Activated naive CD4-positive, alpha-beta T cell treated with anti-CD3 and anti-CD28 coated beads, Interleukin-2, amount 50 U/mL, for 16 hours (primary cell): ENCODE measurements around the gene CAP2.

Source experiments
- DNase-seq: peaks from one replicate; pipeline ENCODE4 v3.0.0-alpha.2; 2020

The CAP2 gene

DNA sequence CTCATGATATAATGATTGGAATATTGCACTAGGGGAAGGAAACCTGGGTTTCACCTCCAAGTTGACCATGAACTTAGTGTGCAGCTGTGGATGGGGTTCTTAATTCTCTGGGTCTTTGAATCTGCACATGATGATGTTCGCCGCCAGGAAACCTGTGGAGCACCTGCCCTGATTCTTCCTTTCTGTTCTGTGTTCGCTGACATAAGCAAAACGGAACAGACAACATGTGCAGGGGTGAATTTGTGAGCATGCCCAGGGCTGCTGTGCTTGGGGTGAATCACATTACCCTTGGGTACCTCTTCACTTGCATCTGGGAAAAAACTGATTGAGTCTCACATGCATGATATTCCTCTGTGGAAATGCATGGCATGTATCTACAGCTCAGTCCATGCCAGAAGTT lies 48.8 kb downstream of the CAP2 start:
- no peak for DNase-seq

DNA sequence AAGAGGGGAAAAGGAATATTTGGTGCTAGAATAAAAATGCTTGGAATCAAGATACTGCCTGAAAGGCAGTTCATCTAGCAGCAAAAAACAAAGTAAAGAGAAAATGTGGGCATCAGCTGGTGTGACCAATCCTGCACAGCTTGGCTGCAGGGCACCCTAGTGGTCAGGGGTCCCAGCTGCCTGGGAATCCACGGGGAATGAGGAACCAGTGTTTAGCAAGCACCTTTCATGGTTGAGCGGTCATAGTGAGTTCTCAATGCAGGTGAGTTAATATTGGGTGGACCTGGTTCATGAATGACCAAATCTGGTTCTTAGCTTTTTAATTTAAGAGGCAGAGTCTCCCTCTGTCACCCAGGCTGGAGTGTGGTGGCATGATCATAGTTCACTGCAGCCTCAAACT lies 53.3 kb downstream of the CAP2 start:
- no peak for DNase-seq

DNA sequence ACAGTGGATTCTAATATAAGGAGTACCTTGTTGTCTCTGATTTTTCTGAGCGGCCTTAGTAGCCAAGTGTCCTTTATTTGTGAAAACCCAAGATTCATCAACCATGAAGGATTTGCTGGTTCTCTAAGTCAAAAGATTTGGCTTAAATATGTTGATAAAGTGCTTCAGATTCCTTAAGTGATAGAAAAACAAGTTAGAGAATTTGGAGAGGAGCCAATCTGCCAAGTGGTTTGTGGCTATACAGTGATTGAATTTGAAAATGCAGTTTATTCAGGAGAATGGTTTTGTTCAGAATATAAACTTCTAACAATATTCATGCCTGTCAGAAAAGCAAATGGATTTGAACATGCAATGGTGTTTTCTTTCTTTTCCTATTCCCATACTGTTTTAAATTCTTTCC lies 54.8 kb downstream of the CAP2 start:
- DNase-seq = no peak

DNA sequence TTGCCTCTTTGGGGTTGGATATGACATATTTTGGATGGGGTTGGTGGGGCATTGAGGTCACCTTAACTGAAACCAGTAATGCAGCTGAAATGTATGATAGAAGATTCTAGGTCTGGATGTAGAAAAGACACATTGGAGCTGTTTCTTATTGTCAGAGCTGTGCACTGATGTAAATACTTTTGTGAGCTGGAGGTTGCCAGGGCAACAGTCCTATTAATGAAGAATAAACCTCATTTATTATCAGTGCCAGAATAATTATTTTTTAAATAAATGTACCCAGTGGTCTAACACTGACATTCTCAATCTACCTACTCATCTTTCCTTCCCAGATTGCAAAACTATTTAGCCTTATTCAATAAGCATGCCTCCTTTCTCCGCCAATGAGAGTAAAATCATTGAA lies 57.0 kb downstream of the CAP2 start:
- no peak for DNase-seq

DNA sequence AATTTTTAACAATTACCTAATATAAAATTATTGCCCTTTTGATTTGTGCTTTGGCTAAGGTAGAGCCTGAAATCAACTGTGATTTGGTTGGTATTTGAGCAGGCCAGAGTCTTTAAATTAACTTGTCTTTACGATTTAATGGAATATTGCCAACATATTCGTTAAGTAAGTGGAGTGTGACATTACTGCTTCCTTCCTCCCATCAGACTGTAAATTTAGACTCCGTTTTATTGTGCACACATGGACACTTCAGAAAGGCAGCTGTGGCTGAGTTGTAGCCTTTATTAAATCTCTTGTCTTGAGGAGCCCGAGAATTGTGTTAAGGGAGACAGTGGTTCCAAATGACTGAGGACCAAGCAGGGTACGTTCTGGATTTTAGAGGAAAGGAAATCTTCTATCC lies 57.4 kb downstream of the CAP2 start:
- no peak for DNase-seq

DNA sequence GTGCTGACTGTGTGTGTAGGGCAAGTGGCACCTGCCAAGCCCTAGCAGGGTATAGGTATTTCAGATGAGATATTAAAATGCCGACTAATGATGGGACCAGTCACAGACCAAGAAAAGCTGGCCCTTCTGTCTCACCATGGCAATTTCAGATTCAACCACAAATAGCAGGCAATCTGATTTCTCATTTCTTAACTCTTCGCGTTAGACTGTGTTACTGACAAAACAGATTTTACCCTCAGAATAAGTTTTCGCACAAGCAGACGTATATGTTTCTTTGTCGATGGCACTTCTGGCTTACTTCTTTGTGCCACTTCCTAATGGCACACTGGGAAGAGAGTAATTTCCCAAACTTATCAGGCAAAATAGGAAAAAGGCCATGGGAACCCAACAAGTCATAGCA lies 58.7 kb downstream of the CAP2 start:
- no peak for DNase-seq

DNA sequence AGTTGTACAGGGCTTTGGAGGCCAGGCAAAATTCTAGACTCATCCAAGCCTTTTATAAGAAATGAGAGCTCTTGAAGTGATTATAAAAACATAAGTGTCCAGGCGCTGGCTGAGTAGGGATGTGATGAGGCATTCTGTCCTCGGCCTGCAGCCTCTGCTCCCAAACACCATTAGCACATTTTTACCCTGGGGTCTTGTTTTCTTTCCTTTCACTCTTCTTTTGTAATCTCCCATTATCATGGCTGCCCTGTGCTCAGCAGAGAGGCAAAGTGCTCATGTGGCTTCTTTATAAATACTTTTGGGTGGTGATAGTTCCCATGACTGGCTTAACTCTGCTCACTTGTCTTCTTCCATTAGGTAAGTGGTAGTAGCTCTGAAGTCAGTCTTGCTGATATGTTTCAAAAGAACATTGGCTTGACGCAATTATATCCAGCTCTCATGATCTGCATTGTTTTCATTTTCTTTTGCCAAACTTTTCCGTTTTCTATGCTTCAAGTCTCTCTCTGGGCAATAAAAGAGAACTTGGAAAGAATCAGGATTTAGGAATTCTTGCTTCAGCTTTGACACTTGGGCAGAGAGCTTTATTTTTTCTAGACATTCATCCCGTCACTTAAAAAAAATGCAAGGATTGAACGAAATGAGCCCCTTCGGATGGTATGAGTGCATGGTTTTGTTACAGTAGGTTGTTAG lies 61.1 kb downstream of the CAP2 start:
- DNase-seq = no peak

DNA sequence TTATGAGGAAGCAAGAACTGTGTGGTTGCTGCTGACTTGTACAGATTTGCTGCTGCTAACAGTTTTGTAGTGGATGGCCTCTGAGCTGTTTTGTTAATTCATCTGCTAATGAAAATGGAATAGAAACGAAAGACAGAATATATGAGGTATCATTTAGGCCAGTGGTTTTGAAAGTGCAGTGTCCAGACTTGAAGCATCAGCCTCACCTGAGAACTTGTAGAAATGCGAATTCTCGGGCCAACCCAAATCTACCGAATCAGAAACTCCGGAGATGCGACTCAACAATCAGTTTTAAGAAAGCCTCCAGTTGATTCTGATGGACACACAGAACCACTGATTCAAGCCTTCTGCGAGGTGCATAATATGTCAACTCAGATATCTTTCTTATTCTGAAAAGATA lies 62.5 kb downstream of the CAP2 start:
- no peak for DNase-seq

DNA sequence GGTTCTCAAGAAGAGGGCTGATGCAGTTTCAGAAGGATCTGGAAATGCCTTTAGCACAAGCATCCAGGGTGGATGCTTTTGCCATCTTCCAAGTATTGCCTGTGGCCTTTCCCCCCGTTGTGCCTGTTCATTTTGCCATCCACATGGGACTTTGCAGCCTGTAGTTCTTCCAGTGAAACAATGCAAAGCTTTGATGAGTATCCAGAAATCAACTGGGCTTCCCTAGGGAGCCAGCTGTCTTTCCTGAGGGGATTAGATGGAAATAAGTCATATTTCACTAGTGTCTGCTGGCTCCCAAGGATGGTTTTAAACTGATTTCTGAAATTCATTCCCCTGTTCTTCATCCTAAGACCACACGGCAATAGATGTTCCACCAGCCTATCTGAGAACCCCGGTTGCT lies 63.3 kb downstream of the CAP2 start:
- no peak for DNase-seq

DNA sequence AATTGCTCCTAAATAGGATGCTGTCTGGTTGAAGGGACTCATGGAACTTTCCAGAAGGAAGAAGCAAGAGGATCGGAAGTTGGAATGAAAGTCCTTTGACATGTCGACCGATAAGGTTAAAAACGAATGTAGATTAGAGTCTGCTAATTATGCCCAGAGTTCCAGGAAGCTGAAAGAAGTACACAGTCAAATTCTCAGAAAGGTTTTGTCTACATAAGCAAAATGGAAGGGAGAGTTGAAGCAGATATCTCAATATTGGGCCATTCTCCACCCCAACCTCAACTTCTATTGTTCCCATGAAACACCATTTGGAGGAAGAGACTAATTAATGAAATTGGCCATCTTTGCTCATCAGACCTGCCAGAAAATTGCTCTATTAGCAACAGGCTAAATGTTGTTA lies 64.0 kb downstream of the CAP2 start:
- no peak for DNase-seq

DNA sequence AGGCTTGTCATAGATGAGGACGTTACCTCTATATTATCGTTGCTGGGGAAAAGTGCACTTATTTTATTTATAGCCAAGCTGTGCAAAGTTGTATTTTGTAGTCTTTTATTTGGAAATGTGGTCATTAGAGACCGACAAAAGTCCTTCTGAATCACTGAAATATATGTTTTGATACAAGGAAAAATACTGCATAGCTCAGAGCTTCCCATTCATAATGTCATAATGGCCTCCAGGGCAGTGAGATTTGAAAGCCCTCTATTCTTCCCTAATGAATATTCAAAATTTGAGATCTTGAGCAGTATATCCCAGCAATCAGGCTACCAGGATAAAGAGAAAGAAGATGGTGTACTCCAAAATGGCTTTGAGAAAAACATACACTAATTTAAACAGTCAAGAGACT lies 64.6 kb downstream of the CAP2 start:
- DNase-seq = no peak

DNA sequence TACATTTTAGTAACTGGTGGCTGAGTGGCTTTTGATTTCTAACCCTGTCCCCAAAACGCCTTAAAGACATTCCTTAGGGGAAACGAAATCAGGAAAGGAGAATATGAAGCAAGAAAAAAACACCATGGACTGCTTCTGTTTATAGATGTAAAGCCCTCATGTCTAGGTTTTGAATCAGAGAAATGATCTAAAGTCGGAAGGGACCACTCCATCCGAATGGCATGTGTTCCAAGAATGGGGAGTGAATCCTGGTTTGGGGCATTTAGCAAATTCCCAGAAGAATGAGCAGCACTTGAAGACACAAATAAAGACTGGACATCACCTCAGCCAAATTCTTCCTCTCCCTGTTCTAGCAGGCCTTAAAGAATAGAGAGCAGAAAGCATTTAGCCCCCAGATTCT lies 65.6 kb downstream of the CAP2 start:
- no peak for DNase-seq

DNA sequence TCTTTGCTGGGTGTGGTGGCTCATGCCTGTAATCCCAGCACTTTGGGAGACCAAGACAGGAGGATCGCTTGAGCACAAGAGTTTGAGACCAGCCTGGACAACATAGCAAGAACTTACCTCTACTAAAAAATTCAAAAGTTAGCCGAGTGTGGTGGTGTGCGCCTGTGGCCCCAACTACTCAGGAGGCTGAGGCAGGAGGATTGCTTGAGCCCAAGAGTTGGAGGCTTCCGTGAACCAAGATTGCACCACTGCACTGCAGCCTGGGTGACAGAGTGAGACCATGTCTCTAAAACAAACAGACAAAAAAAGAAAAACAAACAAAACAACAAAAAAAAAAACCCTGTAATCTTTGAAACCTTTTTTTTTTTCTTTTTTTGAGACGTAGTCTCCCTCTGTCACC lies 67.5 kb downstream of the CAP2 start:
- DNase-seq = no peak

DNA sequence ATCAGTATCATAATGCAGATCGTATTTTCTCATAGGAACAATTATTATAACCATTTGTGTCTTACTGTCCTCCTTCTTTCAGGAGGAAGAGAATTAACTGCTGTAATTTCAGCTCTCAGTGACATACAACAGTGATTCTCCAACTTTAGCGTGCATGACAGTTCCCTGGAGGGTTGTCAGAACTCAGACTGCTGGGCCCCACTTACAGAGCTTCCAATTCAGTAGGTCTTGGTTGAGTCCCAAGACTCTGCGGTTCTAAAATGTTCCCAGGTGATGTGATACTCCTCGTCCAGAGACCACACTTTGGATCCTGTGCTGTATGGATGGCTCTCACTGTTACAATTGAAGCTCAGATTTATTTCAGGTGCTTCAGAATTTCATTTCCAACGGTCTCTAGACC lies 72.8 kb downstream of the CAP2 start:
- no peak for DNase-seq

DNA sequence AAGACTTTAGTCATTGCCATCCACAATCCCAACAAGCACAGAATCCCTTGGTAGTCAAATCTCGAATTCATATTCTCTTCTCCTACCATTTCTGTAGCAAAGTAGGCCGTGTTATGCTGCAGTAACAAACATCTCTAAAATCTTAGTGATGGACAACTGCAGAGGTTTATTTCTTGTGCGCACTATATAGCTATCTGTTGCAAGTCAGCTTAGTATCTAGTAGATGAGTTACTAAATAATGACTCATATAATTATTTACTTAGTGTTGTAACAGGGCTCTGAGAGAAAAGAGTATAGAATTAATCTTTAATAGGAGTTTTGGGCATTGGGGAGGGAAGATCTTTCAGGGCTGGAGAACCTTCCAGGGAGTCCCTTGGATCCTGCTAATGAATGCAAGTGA lies 73.3 kb downstream of the CAP2 start:
- DNase-seq = no peak

DNA sequence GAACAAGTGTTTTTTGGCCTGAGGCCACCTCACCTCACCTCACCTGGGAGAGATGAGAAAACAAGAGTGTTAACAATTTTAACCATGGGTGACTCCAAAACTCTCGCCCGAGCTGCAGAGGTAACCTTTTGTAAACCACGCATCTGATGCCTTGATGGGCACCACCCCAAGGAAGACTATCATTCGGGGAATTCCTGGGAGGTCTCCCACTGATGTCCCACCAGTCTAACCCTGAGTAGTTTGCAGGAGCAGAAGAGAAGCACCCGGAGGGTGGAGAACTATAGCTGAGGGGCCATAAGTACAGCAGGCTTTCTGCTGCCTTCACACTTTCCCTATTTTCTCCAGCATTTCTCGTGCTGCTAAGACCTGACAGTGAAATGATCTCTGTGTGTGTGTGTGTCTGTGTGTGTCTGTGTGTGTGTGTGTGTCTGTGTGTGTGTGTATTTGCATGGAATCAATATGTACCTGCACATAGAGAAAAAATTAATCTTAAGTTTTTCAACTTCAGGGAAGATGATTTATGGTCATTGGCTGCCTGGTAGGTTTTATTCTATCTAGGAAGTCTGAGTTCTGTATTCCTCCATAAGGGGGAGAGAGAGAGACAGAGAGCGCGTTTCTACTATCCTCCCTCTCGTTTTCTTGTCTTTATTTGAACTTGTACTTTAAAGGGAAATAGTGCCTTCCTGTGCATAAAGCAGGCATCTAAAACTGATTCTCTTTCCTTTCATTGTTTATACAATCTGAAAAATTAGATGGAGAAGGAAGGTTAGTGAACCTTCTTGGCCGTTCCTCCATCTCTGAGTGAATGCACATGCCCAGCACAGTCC lies 75.8 kb downstream of the CAP2 start:
- no peak for DNase-seq

DNA sequence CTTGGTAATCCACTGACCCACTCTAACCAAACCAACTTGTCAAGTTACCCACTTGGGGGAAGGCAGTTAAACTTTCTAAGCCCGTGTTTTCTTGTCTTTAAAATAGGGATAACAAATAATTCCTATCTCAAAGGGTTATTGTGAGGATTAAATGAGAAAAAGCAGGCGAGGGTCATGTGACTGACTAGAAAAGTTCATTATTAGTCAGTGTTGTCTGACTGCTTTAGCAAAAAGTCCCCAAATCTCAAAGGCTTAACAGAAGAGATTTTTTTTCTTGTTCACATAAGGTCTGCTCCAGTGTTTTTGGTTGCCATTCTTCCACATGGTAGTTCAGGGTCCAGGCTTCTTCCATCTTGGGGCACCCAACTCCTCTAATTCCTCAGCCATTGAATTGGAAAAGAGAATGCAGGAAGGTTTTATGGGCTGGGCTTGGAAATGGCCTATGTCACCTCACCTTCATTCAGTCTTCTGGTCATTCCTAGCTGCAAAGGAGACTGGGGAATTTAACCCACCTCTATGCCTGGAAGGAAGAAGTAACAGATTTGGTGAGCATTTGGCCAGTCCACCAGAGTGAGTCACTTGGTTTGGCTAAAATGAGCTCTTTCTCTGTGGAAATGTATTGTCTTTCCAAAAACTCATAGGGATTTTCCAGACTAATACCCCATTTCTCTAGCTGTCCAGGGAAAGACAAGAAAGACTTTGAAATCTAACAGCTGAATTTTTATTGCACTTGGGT lies 77.0 kb downstream of the CAP2 start:
- DNase-seq = no peak

DNA sequence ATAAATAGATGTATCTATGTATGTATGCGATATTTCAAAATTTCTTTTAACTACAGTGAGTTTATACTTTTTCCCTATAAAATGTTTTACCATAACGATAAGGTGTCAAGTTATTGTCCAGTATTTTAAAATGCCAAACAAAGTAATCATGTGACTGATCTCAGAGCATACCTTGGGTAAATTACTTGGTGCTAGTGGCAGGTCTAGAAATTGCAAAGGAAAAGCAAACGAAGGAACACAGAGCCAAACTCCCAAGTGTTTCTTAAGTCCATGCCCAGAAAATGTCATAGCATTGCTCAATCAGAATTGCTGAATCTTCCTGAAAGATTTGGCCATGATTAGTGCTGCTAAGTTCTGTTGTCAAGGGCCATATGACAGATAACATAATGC lies 77.5 kb downstream of the CAP2 start:
- DNase-seq = no peak

DNA sequence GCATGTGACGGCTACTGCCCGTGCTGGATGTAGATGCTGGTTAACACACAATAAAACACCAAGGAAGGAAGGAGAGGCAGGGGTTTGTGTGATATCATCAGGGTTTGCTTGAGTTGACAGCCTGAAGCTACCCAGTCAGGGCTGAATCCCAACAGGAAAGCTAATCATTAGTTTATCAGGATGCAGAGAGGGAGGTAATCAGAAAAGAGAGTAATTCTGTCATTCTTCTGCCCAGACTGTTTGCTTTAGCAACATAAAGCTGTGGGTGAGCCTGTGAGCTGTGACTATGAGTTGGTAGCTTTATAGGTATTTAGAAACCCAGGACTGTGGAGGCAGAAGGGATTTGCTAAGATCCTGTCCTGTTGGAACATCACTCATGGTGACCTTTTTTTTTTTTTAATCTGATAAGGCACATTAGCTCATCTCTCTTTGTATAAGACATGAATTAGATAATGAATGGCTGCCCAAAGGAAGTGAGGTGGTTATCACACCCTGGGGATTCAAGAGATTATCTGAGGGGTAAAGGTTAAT lies 79.3 kb downstream of the CAP2 start:
- no peak for DNase-seq

DNA sequence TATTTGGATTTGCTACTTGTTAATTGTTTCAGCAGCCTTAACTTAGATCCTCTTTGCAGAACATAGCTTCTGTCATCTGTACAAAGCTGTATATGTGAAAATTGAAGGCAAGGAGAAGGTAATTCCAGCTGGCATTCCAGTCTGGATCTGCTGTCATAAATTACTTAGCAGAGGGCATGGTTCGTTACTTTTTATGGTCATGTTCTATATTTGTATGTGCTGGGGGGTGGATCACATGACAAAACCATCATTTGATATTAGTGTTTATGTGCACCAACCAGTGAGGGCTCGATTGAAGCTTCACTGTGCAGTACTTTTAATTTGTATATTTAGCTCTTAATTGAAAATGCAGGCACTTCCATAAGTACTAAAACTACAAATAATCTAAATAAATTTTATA lies 80.2 kb downstream of the CAP2 start:
- DNase-seq = no peak

DNA sequence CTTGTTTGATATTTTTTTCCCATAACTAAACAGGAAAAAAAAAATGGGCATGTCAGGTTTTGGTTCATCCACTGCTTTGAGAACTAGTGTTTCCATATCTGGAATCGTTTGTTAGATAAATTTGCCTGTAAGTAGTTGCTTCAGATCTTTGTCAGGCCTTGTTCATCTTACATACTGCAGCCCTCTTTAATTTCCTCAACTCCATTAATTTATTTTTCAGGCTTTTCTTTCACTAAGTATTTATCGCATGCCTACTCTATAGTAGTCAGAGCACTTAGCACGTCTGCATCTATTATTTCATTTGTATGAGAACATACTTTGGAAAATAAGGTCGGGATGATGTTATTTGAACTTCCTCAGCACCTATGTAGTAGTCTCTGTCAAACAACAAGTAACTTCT lies 80.9 kb downstream of the CAP2 start:
- DNase-seq = no peak

DNA sequence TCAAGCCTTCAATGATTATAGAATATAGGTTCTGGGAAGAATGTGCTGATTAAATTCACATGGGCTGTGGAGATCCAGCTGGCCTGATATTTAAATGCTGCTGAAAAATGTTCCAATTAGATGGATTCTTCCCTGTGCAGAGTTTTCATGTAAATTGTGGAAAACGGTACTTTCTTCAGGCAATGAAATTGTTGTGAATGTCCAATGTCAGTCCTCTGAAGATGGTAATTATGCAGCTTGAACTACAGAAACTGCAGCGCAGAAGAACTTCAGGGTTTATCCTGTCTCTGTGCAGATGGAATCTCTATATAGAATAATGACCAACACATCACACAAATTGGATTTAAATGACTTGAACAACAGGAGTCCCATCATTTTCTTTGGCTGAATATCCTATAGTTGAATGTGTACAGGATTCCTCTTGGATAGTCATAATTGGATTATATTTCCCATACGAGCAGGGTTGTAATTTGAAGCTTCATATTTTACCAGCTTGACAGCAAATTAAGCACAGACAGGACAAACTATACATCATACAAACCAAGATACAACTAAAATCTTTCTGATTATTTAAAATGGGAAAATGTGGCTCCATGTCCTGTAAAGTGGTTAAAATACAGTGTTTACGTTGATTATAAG lies 82.3 kb downstream of the CAP2 start:
- no peak for DNase-seq

DNA sequence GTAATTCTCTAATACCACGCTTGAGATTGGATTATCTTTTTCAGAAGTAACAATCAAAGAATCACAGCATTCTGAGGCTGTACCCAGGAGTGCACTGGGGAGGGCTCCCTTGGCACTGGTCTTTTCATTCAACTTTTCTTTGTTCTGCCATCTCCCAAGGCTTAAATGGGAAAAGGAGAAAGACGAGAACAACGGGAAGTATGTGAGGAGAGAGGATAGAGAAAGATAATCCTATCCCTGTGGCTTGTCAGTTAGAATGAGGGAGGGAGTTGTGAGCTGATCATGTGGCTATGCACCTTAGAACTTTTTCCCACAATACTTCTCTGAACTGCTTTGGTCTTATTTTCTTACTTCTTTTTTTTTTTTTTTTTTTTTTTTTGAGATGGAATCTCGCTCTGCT lies 83.1 kb downstream of the CAP2 start:
- DNase-seq = no peak
